Esophagus muscularis mucosa (tissue), 4 donors: ENCODE data around the gene MYOF.
A peak's percentile ranks its signal among the peaks of the same experiment; 100 is the strongest.

ENCODE experiments used
- CTCF ChIP-seq, 3 experiments: fragments of 200-600 bp in 2 of 3; fragments of 450-650 bp in 1 of 3; sonication (generic) in 2 of 3; IDR thresholded peaks; one replicate each; pipeline ENCODE4 v1.5.1; 2017 to 2019; ENCODE audit warnings: antibody characterized with exemption in 3 of 3, mild to moderate bottlenecking in 2 of 3, moderate library complexity in 1 of 3
- EP300 ChIP-seq: sonication (generic); formaldehyde crosslinking; IDR thresholded peaks from one replicate; pipeline ENCODE4 v1.6.1; 2017; ENCODE audit warnings: antibody characterized with exemption
- POLR2A ChIP-seq: fragments of 450-650 bp; IDR thresholded peaks from one replicate; pipeline ENCODE4 v1.6.1; 2017; ENCODE audit warnings: antibody characterized with exemption, moderate library complexity, mild to moderate bottlenecking, low read depth
- POLR2AphosphoS5 ChIP-seq, 2 donors: sonication (generic); formaldehyde crosslinking; IDR thresholded peaks; one replicate each; pipeline ENCODE4 v1.6.1; 2017; ENCODE audit warnings: antibody characterized with exemption in 2 of 2

- no peak for TF ChIP-seq CTCF (IDR thresholded peaks at IDR 0.05)
- TF ChIP-seq EP300 = peak; percentile 44
- no peak for TF ChIP-seq POLR2A
- peak; percentile 79 to 81 for TF ChIP-seq POLR2AphosphoS5 (IDR thresholded peaks at IDR 0.05)
Observed at GRCh38 chr10:93465806-93466675, 16.1 kb downstream of the MYOF start.
